HG03457 (cell line): ENCODE results near the gene GALNT9.
"Not testable (repeated sequence)": the region's sequence is repeated elsewhere in the genome, so short reads cannot be mapped to it uniquely, and the experiment has no call there.

Source experiments
- ATAC-seq: cut with Tn5 transposase; IDR thresholded peaks from one replicate; pipeline ENCODE4 v1.9.1; 2021; ENCODE audit warnings: moderate number of reproducible peaks; ENCODE audit not compliant: unreplicated experiment

The GALNT9 gene

GRCh38 chr12:132238488-132238854 lies 90.9 kb downstream of the GALNT9 start:
- no peak for ATAC-seq

- no peak for ATAC-seq
Measured at GRCh38 chr12:132237772-132238487, 91.5 kb downstream of the GALNT9 start.

- ATAC-seq: no peak
Measured at GRCh38 chr12:132236930-132237771, 92.2 kb downstream of the GALNT9 start.

GRCh38 chr12:132236129-132236929 lies 93.1 kb downstream of the GALNT9 start:
- no peak for ATAC-seq

- ATAC-seq: no peak
Measured at GRCh38 chr12:132235116-132235820, 94.1 kb downstream of the GALNT9 start.

- no peak for ATAC-seq
Measured at GRCh38 chr12:132230381-132230780, 99.0 kb downstream of the GALNT9 start.

- no peak for ATAC-seq
Measured at GRCh38 chr12:132229926-132230325, 99.5 kb downstream of the GALNT9 start.

- no peak for ATAC-seq
Measured at GRCh38 chr12:132229193-132229760, 100.1 kb downstream of the GALNT9 start.

- no peak for ATAC-seq
Measured at GRCh38 chr12:132228476-132229192, 100.8 kb downstream of the GALNT9 start.

- ATAC-seq: no peak
Measured at GRCh38 chr12:132227782-132228475, 101.5 kb downstream of the GALNT9 start.

- no peak for ATAC-seq
Measured at GRCh38 chr12:132227118-132227517, 102.3 kb downstream of the GALNT9 start.

- no peak for ATAC-seq
Measured at GRCh38 chr12:132226604-132227003, 102.8 kb downstream of the GALNT9 start.

GRCh38 chr12:132225214-132225613 lies 104.2 kb downstream of the GALNT9 start:
- no peak for ATAC-seq

- no peak for ATAC-seq
Measured at GRCh38 chr12:132224484-132224883, 104.9 kb downstream of the GALNT9 start.

- ATAC-seq: no peak
Measured at GRCh38 chr12:132222808-132223173, 106.6 kb downstream of the GALNT9 start.

- no peak for ATAC-seq
Measured at GRCh38 chr12:132222096-132222807, 107.1 kb downstream of the GALNT9 start.

- not testable (repeated sequence) for ATAC-seq
Measured at GRCh38 chr12:132219761-132220160, 109.6 kb downstream of the GALNT9 start.

GRCh38 chr12:132219323-132219722 lies 110.1 kb downstream of the GALNT9 start:
- no peak for ATAC-seq

- ATAC-seq: no peak
Measured at GRCh38 chr12:132218915-132219314, 110.5 kb downstream of the GALNT9 start.
